Hematopoietic multipotent progenitor cell (in vitro differentiated cells): ENCODE results near the gene SHROOM3. TPM values are rescaled to one million over a fixed set of nuclear protein-coding genes. Genes with fewer than 3 reads are reported as not detected.

Experiments used
- DNase-seq, 3 donors: peaks; one replicate each; pipeline ENCODE4 v3.0.0-alpha.2; 2011 to 2015; ENCODE audit warnings: low read depth in 2 of 3, low spot score in 2 of 3
- total RNA-seq: library from RNA; depleted of rRNA; stranded (reverse); fragments of >200 nt; gene quantifications from one replicate; pipeline ENCODE4 v1.2.3, GENCODE V29; 2012

The SHROOM3 gene
- total RNA-seq, 1 donor: under 0.01 TPM

- DNase-seq: no peak
Measured at GRCh38 chr4:76649086-76649485, 214.1 kb downstream of the SHROOM3 start.

GRCh38 chr4:76651616-76652015 lies 216.6 kb downstream of the SHROOM3 start:
- no peak for DNase-seq

DNA sequence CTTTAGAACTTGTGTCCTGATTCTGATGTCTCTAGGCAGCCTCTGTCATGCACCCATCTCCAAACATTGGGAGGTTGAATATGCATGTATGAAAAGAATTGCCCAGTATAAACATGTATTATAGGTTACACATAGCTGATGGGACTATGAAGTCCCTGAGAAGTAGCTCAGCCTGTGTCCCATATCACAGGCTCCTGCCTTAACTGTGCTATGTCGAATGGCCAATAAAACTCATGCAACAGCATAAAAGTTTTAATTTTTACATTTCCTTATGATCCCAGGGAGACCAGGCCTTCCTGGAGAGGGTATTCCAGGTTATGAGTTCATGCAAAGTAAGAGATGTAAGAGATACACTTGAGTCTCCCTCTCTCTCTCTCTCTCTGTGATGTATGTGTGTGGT lies 217.4 kb downstream of the SHROOM3 start:
- no peak for DNase-seq

GRCh38 chr4:76654084-76654483 lies 219.1 kb downstream of the SHROOM3 start:
- DNase-seq: no peak

GRCh38 chr4:76654791-76655190 lies 219.8 kb downstream of the SHROOM3 start:
- DNase-seq: no peak

GRCh38 chr4:76655566-76656479 lies 220.8 kb downstream of the SHROOM3 start:
- DNase-seq: no peak

DNA sequence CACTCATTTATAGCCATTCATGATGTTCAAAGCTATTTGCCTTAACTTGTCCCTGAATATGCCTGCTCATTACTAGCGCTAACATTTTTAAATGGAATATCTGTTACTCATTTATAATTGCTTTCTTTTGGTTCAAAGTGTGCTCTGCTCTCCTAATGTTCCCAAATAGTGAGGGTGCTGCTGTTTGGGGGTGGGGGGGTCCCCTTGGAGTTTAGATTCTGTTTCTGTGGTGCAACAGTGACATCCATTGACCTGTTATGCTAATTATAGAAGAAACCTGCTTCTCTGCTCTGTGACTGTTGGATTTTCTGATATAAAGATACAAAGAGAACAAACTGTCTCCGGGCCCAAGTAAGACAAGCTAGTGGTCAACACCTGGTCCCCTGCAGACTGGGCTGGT lies 222.4 kb downstream of the SHROOM3 start:
- no peak for DNase-seq

GRCh38 chr4:76658231-76659102 lies 223.4 kb downstream of the SHROOM3 start:
- DNase-seq: no peak

- DNase-seq: no peak
Measured at GRCh38 chr4:76659103-76659490, 224.1 kb downstream of the SHROOM3 start.

- no peak for DNase-seq
Measured at GRCh38 chr4:76663824-76664223, 228.8 kb downstream of the SHROOM3 start.

GRCh38 chr4:76665153-76665552 lies 230.1 kb downstream of the SHROOM3 start:
- no peak for DNase-seq

GRCh38 chr4:76665721-76666120 lies 230.7 kb downstream of the SHROOM3 start:
- DNase-seq: no peak

- DNase-seq: no peak
Measured at GRCh38 chr4:76666944-76667532, 232.0 kb downstream of the SHROOM3 start.

DNA sequence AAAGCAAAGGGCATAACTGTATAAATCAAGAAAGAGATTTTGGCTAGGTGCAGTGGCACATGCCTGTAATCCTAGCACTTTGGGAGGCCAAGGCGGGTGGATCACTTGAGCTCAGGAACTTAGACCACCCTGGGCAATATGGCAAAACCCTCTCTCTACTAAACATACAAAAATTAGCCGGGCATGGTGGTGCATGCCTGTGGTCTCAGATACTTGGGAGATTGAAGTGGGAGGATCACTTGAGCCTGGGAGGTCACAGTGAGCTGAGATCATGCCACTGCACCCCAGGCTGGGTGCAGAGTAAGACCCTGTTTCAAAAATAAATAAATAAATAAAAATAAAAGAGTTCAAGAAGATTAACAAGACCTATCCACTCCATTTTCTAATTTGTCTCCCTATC lies 235.6 kb downstream of the SHROOM3 start:
- no peak for DNase-seq

GRCh38 chr4:76673362-76673761 lies 238.3 kb downstream of the SHROOM3 start:
- no peak for DNase-seq

DNA sequence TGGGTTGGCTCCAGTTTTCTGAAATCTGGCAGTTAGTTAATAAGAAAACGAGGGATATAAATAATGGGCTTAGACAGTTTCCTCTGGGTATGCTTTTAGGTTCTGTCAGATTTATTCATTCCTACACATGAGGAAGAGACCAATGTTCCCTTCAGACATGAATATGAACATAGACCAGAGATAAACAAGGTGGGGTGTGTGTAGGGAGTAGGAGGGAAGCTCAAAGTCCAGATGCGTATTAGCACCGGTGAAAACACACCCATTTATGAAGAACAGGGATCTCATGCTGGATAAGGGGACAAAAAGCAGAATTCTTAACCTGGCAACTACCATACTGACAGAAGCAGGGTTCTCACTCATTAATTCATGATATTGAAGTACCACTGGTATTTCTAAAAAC lies 240.0 kb downstream of the SHROOM3 start:
- no peak for DNase-seq

DNA sequence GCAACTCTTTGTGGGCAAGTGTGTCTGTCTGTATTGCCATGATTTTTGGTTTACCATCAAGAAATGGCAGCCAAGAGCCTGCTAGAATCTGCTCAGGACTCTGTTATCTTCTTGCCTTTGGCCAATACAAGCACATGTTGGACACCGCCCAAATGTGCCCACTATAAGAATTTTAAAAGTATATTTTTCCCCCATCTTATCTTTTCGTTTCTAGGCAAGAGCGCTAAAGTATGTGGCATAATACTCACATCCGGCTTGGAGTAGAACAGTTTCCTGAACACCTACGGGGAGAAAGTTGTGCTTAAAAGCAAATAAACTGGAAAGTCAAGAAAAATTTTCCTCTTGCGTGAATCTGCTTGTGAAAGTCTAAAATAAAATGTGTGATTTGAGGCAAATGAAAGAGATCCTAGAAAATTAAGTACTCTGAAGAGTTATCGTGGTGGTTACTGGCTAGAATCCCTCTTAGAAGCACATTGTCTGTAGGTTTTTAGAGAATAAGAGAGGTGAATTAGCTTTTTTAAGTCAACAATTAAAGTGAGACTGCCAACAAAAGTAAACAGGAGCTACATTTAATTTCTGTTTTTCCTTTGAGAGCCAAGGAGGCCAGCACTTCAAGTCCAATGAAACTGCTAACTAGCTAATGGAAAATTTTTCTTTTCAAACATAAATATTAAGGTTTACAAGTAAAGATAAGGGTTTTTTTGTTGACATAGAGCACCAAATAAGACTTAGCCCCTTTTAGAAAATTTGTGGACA lies 242.7 kb downstream of the SHROOM3 start:
- DNase-seq: no peak

- DNase-seq: no peak
Measured at GRCh38 chr4:76679691-76680090, 244.7 kb downstream of the SHROOM3 start.

GRCh38 chr4:76680952-76681351 lies 245.9 kb downstream of the SHROOM3 start:
- DNase-seq: no peak

DNA sequence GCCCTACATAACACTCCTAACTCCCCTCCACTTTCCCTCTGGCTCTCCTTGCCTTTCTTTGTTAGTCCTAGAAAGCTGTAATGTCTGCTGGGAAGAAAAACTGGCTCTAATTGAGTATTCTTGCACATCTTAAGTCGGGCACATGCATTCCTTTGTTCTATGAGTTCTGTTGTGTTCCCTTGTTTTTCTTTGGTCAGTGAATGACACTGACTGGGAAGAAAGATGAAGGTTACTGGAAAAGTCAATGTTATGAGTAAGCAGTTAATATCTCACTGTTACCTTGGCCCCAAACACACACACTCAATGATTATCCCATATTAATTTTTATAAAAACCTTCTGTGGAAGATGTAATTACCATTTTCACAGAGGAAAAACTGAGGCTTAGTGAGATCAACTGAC lies 247.0 kb downstream of the SHROOM3 start:
- no peak for DNase-seq

DNA sequence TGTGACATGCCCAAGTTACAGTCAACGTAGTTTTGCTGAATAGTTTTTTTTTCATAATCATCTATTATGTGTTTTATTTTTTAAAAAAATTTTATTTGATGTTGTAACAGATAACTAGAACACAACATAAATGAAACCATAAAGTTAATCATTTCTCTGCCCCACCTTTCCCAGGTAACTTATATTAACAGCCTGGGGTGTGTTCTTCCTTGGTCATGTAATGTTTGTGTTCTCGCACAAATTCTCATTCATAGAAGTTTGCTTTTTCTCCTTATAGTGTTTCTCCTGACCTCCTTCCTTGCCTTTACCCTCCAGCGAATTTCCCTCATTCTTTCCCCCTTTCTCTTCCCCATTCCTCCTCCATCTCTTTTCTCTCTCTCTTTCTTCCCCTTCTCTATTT lies 248.1 kb downstream of the SHROOM3 start:
- DNase-seq: no peak
